NCI-H2029 (cell line): ENCODE results near the gene KCTD21.
"Not testable (repeated sequence)": the region's sequence is repeated elsewhere in the genome, so short reads cannot be mapped to it uniquely, and the experiment has no call there.

Experiments
- DNase-seq: peaks from one replicate; lab custom pipeline; 2025; lab: John Stamatoyannopoulos, UW

KCTD21 gene

DNA sequence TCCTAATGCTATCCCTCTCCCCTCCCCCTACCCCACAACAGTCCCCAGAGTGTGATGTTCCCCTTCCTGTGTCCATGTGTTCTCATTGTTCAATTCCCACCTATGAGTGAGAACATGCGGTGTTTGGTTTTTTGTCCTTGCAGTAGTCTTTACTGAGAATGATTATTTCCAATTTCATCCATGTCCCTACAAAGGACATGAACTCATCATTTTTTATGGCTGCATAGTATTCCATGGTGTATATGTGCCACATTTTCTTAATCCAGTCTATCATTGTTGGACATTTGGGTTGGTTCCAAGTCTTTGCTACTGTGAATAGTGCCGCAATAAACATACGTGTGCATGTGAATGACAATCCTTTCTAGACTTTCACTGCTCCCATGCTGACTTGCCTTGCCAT lies 12.6 kb downstream of the KCTD21 start:
- not testable (repeated sequence) for DNase-seq

DNA sequence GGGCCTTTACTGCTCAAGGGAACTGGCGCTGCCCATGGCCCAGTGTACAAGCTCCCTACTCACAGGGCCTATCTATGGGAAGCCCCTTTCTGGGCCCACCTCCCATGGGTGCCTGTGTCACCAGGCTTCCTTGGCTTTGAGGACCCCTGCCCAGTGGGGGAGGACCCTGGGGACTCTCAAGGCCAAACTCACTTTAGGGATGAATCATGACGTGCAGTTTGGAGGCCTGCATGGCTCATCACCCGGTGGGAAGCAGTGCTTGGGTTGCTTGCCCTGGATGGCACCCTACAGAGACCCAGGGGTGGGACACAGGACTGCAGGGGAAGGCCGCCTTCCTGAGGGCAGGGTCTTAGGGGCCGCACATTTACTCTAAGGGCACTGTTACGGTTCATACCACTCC lies 16.5 kb downstream of the KCTD21 start:
- DNase-seq: no peak

DNA sequence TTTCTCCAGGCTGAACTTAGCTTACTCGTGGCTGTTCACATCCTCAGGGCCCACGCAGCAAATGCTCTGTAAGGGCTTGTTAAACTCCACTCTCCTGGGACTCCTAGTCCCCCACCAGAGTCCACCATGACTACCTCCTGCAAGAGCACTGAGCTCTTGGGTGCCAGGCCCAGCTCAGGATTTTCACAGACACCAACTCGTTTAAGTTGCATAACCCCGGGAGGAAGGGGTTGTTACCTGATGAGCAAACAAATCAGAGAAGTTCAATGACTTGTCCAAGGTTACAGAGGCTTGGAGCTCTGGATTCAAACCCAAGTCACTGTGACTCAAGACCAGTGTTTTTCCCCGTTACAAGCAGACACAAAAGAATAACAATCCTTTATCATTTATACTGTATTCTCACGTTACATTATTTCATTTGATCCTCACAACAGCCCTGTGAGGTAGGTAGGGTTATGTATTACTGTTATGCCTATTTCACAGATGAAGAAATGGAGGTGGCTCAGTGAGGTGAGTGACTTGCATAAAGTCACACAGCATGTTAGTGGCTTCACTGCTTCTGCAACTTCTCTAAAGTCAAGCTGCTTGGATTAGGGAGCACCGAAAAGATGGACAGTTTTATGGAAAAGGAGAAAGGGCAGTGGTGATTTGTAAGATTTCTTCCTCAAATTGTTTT lies 17.4 kb downstream of the KCTD21 start:
- no peak for DNase-seq

DNA sequence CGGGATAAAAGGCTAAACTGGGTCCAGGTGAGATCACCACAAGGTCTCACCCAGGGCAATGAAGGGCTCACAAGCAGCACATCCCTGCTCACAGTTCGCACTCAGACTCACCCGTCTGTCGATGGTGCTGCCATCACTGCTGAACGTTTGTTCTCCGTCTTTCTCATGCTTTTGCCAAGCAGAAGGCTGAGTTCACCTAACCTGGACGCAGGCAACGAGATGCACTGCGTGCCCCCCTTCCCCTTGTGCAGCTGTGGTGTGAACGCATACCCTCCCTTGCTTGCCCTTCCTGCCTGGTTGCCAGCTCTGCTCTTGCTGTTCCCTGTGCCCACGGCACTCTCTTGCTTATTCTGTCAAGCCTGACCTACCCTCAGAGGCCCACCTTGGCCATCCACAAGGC lies 18.0 kb downstream of the KCTD21 start:
- DNase-seq: no peak

DNA sequence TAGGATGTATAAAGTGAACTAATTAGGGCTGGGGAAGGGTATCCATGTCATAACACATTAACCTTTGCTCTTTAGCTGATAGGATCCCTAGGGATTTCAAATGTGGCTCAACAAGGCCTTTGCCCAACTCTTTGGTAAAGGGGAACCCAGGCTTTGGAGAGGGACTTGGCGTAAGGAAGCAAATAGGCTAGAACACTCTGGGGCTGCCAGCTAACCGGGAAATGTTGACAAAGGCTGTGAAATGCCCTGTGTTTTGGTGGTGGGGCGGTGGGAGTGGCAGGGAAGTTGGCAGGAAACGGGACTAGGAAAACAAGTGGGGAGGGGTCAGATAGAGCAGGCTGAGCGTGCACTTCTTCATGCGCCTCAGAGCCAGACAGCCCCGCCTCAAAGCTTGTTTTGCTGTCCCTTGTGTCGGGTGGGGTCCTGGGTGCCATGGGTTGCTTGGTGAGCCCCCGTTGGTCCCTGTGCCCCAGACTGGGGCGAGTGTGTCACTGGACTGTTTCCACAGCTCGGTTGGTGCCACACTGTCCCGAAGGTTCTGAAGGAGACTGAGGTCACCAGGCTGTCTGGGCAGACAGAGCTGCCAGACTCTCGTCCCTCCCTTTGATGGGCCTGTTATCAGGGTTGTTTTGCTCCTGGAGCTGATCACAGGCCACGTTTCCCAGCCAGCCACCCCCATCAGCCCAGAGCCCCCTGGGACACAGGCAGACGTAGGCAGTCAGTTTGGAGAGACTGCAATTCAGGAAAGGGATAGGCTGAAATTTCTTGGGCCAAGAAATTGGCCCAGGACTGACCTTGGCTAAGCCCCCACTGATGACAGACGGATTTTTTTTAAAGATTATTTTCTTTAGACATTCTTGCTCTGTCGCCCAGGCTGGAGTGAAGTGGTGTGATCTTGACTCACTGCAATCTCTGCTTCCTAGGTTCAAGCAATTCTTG lies 19.6 kb downstream of the KCTD21 start:
- no peak for DNase-seq

DNA sequence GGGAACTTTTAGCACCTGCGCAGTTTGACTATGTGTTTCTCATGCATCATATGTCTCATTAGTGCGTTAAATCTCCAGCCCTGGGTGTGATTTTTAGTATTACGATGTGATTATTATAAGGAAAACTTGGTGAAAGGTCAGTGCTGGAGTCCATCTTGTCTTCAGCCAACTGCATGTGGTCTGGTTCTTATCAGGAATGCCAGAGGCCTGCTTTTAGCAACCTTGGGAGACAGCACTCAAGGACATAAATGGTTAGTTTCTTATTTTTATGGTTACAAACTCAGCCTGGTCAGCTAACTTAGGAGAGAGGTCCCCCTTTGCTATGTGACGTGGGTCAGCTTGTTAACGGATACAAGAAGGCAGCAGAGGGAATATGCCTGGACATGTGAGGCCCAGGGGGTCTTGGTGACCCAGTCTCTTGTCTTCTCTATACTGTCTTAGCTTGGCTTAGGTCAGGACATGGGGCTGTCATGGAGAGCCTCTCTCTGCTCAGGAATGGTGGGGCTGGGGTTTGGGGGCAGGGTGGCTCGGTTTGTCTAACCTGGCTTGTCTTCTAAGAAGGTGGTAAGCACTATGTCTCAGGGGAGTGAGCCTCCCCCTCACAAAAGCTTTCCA lies 21.5 kb downstream of the KCTD21 start:
- no peak for DNase-seq

DNA sequence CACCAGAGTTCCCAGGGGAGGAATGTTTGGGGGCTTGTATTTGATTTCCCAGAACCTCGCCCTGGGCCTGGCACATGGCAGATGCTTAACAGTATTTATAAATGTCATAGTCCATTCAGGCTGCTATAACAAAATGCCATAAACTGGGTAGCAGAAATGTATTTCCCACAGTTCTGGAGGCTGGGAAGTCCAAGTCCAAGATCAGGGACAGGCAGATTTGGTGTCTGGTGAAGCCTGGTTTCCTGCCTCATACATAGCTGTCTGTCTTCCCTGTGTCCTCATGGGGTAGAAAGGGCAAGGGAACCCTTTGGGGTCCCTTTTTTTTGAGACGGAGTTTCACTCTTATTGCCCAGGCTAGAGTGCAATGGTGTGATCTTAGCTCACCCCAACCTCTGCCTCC lies 24.0 kb downstream of the KCTD21 start:
- DNase-seq: no peak

DNA sequence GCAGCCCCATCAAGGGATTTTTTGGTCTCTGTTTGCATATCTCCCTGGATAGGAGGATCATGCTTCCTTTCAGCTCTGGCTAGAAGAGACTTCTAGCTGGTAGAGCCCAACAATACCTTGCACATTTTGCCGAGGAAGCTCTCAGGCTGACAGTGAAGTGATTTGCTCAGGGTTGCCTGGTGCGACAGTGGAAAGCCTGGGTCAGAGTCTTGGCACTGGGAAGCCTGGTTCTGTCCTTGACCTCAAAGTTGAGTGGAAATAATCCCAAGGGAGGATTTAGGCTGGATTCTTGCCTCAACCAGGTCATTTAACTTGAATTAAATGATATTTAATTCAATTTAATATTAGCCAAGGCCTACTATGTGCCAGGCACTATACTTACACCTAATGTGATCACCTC lies 24.6 kb downstream of the KCTD21 start:
- no peak for DNase-seq

DNA sequence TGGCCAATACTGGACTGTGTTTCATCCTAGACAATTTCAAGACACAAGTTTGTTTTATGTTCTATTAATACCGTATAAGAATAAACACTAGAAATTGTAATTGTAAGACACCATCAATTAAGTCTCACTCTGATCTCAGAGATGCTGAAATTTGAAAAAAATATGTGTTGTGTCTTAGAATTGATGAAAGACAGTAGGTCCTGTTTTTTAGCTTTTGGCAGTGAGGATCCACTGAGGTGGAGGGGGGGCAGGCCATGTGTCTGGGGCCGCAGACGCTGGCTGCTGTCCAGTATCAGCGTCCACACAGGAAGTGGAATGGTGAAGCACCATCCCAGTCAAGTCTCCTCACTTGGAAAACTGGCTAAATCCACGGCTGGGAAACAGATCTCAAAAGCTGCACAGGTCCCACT lies 26.5 kb downstream of the KCTD21 start:
- DNase-seq: no peak

DNA sequence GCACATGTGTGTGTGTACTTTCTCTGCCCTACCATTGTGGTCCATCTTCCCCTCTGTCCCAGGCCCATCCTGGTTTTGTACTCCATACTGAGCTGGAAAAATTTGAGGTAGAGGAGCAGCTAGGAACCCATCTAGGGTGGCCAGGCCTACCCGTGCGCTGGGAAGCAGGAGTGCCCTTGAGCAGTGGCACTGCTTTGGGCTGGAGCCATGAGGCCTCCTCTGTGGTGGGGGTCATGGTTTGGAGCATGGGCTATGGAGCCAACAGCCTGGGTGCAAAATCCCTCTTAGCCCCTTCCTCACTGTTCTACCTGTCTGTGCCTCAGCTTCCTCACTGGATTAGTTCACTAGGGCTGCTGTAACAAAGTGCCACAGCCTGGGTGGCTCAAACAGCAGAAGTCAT lies 27.1 kb downstream of the KCTD21 start:
- DNase-seq: no peak

DNA sequence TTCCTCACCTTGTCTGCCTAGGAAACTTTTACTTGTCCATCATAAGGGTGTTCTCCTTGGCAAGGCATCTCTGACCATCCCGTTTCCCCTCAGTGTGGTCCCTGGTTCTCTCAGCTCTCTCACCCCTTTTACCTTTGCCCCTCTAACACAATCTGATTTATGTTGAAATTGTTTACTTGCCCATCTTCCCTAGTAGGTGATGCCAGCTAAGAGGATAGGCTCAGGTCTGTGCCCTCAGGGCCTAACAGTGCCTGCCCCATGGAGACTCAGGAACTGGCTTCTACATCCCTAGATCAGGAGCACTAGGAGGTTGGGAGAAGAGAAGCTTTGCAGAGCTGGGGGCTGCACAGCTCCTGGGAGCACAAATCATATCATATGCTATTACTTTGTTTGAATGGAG lies 27.9 kb downstream of the KCTD21 start:
- no peak for DNase-seq

DNA sequence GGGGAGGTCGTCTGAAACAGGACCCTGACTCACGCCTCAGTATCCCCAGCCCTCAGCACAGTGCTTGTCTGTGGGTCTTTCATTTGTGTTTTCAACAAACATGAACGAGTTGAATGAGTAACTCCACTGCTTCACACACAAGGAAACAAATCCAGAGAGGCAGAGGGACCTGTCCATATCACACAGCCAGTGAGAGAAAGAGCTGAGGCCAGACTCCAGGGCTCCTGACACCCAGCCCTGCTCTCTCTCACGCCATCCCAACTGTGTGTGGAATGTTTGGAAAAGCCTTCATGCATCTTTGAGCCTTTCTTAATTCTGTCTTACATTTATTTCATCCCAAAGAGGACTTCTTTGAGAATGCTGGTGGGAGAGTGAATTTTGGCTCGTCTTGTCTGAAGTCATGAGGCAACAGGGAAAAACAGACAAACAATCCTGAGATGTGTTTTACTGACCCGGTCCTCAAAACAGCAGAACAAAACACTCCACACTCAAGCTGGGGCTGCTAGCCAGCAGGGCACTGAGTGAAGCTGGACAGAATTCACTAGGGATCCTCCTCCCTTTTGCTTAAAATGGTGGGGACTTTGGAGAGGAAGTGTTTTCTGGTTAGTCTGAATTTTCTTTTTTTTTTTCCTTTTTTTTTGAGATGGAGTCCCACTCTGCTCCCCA lies 29.3 kb downstream of the KCTD21 start:
- DNase-seq: no peak

DNA sequence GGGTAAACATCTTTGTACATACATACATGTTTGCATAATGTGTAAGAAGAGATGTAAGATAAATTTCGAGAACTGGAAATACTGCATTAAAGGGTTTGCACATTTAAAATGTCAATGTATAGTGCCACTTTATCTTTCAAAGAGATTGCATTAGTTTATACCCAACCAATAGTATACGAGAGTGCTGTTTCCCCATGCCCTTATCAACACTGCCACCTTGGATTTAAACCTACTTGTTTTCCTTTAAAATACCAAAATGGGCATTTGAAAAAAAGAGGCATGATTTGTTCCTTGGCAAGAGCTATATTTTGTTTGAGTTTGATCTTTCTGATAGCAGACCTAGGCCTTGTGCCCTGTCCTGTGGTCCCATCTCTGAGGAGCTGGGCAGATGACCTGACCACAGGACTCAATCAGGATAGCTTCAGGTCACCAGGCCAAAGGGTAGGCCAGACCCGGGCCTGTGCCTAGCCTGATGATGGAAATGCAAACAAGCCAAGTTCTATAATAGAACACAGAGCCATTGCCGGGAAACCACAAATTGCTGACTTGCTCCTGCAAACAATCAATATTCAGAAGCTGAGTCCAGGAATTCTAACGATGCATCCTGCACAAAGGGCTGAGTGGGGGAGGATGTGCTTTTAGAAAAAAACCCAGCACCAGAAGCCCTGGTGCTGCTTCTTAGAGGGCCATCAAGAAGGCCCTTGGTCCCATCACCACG lies 32.1 kb downstream of the KCTD21 start:
- no peak for DNase-seq

DNA sequence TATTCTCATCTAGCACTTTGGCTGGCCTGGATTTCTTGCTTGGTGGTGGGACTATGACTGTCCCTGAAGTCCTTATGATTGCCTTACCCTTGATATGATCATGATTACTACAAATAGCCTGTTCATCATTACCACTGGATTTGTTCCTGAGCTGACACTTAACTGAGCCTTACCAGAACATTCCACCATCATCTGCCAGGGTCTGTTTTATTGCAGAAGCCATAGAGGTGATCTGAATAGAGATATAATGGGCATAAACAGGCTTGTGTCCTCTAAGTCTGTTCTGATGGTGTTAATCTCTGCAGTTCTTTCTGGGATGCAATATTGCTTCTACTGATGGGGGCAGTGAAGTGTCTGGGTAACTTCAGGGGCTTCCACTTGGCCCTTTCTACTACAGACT lies 36.6 kb downstream of the KCTD21 start:
- no peak for DNase-seq

DNA sequence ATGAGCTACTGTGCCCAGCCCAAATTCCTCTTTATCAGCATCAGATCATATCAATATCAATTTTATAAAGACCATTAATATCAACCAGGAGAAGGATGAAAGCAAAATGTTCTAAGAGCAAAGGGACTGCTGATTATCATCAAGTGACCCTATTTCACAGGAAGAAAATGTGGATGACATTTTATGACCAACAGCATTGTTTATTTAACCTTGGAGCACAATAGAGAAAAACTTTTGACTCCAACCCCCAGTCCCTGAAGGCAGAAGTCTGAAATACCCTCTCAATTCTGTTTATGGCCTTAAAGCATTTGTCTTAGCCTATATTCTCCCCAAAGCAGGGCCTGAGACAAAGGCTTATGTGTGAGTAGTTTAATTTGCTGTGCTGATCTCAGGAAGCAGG lies 37.7 kb downstream of the KCTD21 start:
- DNase-seq: no peak

DNA sequence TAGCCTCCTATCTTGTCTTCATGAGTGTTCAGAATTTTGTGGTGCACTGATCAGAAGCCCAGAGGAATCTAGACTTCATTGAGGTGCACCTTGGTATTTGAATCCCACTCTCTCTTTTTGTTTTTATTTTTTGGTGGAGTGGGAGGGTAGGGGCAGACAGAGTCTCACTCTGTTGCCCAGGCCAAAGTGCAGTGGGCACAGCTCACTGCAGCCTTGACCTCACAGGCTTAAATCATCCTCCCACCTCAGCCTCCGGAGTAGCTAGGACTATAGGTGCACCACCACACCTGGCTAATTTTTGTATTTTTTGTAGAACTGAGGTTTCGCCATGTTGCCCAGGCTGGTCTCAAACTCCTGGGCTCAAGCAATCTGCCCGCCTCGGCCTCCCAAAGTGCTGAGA lies 38.1 kb downstream of the KCTD21 start:
- no peak for DNase-seq

DNA sequence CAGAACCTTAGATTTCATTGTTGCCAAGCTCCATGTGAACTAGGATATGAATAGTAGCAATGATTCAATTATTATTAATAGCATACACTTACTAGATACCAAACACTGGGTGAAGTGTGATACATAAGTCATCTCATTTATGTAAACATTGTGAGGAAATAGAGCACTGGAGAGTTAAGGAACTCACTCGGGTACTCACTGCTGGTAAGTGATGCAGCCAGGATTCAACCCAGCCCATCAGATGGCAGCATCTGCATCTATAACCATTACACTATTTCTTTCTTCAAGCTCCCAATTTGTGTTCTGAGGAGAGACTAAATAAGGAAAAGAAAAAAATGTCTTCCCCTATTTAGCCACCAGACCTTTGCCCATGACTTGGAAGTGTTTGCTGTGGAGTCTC lies 38.8 kb downstream of the KCTD21 start:
- no peak for DNase-seq

DNA sequence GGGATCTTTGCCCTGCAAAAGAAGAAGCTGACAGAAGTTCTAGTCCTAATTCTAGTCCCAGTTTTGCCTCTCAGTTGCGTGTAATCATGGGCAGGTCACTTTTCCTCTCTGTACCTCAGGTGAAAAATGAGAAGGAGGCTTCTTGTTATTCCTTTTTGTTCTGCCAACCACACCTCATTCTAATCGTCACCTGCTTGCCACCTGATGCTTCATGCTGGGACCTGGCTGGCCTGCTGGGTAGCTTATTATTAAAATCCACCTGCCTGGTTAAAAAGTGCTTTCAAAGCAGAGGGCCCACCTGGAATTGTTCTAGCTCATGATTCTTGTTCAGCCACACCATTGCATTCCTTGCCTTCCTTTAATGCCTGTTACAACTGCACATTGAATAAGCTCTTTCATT lies 40.6 kb downstream of the KCTD21 start:
- DNase-seq: peak; percentile 5

DNA sequence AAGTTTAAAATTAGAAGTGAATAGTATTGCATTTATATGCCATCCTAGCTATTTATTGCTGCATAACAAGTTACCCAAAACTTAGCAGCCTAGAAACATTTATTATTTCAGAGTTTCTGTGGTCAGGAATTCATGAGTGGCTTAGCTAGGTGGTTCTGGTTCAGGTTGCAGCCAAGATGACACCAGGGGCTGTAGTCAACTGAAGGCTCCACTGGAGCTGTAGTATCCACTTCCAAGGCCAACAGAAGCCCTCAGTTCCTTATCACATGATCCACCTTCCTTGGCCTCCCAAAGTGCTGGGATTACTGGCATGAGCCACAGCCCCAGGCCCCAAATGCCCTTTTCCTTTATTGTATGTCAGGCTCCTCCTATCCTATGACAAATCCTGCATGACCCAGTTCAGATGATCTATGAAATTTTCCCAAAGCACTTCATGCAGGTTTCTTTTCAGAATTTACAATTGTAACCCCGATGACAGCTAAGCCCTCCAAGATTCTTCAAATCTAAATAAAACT lies 42.9 kb downstream of the KCTD21 start:
- DNase-seq: no peak

DNA sequence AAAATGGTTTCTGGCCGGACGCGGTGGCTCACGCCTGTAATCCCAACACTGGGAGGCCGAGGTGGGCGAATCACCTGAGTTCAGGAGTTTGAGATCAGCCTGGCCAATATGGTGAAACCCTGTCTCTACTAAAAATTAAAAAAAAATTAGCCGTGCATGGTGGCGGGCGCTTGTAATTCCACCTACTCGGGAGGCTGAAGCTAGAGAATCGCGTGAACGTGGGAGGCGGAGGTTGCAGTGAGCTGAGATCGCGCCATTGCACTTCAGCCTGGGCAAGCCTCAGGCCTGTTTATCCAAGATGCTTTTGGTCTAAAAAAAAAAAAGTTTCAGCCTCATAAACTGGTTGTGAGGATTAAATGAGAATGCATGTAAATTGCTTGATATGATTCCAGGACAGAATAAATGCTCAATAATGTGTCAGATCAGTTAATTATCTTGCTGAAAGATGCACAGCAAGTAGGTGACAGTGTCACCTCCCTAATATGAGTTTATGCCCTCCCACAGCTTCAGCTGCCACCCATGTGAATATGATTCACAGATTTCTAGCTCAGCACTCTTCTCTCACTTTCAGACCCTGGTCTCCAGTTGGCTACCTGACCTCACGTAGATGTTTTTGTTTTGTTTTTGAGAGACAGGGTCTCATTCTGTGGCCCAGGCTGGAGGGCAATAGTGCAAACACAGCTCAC lies 47.9 kb downstream of the KCTD21 start:
- DNase-seq: no peak
